OCI-LY1 (cell line): ENCODE measurements around the gene BGN.

ENCODE experiments used
- H2AFZ ChIP-seq: fragments of 200-600 bp; sonication (generic), shearing (Covaris generic); 2 replicates; pipeline ENCODE4 v1.6.0; 2014; ENCODE audit warnings: antibody characterized with exemption, mild to moderate bottlenecking, low read length
- H3F3A ChIP-seq: fragments of 200-600 bp; sonication (generic), shearing (Covaris generic); 2 replicates; pipeline ENCODE4 v1.6.0; 2014; ENCODE audit warnings: mild to moderate bottlenecking, antibody characterized with exemption, low read length, moderate library complexity; ENCODE audit not compliant: insufficient read depth
- H3K27ac ChIP-seq: fragments of 200-600 bp; sonication (generic); 2 replicates; pipeline ENCODE4 v1.5.1; 2014; ENCODE audit warnings: low read length, mixed run types, mild to moderate bottlenecking, low read depth; ENCODE audit not compliant: poor library complexity, severe bottlenecking
- H3K27me3 ChIP-seq: fragments of 200-600 bp; sonication (generic); 2 replicates; pipeline ENCODE4 v1.6.0; 2014; ENCODE audit warnings: antibody characterized with exemption, mild to moderate bottlenecking, low read length, moderate library complexity; ENCODE audit not compliant: insufficient read depth
- H3K36me3 ChIP-seq: fragments of 200-600 bp; sonication (generic); 2 replicates; pipeline ENCODE4 v1.6.1; 2014; ENCODE audit warnings: mild to moderate bottlenecking, antibody characterized with exemption, low read length, moderate library complexity, mixed read lengths; ENCODE audit not compliant: insufficient read depth
- H3K4me1 ChIP-seq: fragments of 200-600 bp; sonication (generic); 2 replicates; pipeline ENCODE4 v1.5.1; 2014; ENCODE audit warnings: mild to moderate bottlenecking, low read length, moderate library complexity; ENCODE audit not compliant: insufficient read depth, severe bottlenecking
- H3K4me2 ChIP-seq: fragments of 200-600 bp; sonication (generic), shearing (Covaris generic); 2 replicates; pipeline ENCODE4 v1.6.1; 2014; ENCODE audit warnings: low read length
- H3K4me3 ChIP-seq: fragments of 200-600 bp; sonication (generic); 2 replicates; pipeline ENCODE4 v1.5.1; 2014; ENCODE audit warnings: low read length, low read depth, mild to moderate bottlenecking, mixed read lengths; ENCODE audit not compliant: poor library complexity, severe bottlenecking
- H3K79me2 ChIP-seq: fragments of 200-600 bp; shearing (Covaris generic); 2 replicates; pipeline ENCODE4 v1.6.1; 2016; ENCODE audit warnings: mixed run types, low read length, mixed read lengths; ENCODE audit not compliant: insufficient read depth
- H3K9ac ChIP-seq: fragments of 200-600 bp; sonication (generic), shearing (Covaris generic); 2 replicates; pipeline ENCODE4 v1.6.1; 2014; ENCODE audit warnings: mild to moderate bottlenecking, low read length, mixed read lengths
- H3K9me2 ChIP-seq: fragments of 200-600 bp; sonication (generic), shearing (Covaris generic); 2 replicates; pipeline ENCODE4 v1.6.1; 2014; ENCODE audit warnings: low read depth, mild to moderate bottlenecking, low read length, mixed read lengths
- H3K9me3 ChIP-seq: fragments of 200-600 bp; shearing (Covaris generic); 2 replicates; pipeline ENCODE4 v1.6.1; 2014; ENCODE audit warnings: low read length, mixed read lengths
- H4K20me1 ChIP-seq: fragments of 200-600 bp; sonication (generic), shearing (Covaris generic); 2 replicates; pipeline ENCODE4 v1.6.0; 2016; ENCODE audit warnings: mild to moderate bottlenecking, low read length; ENCODE audit not compliant: insufficient read depth
- EZH2 ChIP-seq: fragments of 200-600 bp; sonication (generic), shearing (Covaris generic); IDR thresholded peaks from 2 replicates; pipeline ENCODE4 v1.8.0; 2017; ENCODE audit warnings: borderline replicate concordance, mixed run types, mild to moderate bottlenecking, antibody characterized with exemption, low read length, moderate library complexity, mixed read lengths
- TF ChIP-seq, protein P1 (sequence below): fragments of 200-600 bp; sonication (generic), shearing (Covaris generic); IDR thresholded peaks from 2 replicates; pipeline ENCODE4 v1.5.1; 2017; ENCODE audit warnings: mild to moderate bottlenecking, antibody characterized with exemption, low read length, moderate library complexity, mixed read lengths

The BGN gene

DNA sequence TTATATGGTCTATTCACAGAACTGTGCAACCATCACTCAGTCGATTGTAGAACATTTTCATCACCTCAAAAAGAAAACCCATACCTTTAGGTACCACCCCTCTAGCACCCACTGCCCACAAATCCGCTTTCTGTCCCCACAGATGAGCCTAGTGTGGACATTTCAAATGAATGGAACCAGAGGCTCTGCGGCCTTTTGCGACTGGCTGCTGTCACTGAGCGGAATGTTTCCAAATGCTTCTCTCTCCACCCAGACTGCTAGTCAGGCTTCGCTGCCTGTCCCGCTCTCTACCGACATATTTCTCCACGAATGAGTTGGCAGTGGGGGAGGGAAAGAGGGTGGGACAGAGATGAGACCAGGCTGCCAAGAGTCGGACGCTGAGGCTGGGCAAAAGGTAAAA is 1.7 kb upstream of the BGN start:
- TF ChIP-seq, protein P1, sequence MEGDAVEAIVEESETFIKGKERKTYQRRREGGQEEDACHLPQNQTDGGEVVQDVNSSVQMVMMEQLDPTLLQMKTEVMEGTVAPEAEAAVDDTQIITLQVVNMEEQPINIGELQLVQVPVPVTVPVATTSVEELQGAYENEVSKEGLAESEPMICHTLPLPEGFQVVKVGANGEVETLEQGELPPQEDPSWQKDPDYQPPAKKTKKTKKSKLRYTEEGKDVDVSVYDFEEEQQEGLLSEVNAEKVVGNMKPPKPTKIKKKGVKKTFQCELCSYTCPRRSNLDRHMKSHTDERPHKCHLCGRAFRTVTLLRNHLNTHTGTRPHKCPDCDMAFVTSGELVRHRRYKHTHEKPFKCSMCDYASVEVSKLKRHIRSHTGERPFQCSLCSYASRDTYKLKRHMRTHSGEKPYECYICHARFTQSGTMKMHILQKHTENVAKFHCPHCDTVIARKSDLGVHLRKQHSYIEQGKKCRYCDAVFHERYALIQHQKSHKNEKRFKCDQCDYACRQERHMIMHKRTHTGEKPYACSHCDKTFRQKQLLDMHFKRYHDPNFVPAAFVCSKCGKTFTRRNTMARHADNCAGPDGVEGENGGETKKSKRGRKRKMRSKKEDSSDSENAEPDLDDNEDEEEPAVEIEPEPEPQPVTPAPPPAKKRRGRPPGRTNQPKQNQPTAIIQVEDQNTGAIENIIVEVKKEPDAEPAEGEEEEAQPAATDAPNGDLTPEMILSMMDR, result no peak
- no peak for TF ChIP-seq EZH2
- Histone ChIP-seq H3K27me3 (no peaks in the 10 kb centered on the region), H3K4me3 (no peak overlapping the region), H3K79me2 (no peaks in the 10 kb centered on the region), H2AFZ (no peak overlapping the region), H3K9me3 (no peaks in the 10 kb centered on the region), H3K4me1 (no peaks in the 10 kb centered on the region), H3K4me2 (no peak overlapping the region), H3K36me3 (no peaks in the 10 kb centered on the region), H3K9ac (no peak overlapping the region), H4K20me1 (no peaks in the 10 kb centered on the region), H3F3A (no peaks in the 10 kb centered on the region), H3K9me2 (no peaks in the 10 kb centered on the region), H3K27ac (no peak overlapping the region)

- H4K20me1 ChIP-seq, result no peaks in the 10 kb centered on the region
- H3K79me2 ChIP-seq, result no peaks in the 10 kb centered on the region
- no peaks in the 10 kb centered on the region for H3K9me2 ChIP-seq
- no peaks in the 10 kb centered on the region for H3F3A ChIP-seq
- H2AFZ ChIP-seq, result no peak overlapping the region
- H3K27ac ChIP-seq, result no peak overlapping the region
- no peak for TF ChIP-seq EZH2
- no peak overlapping the region for H3K9ac ChIP-seq
- no peak overlapping the region for H3K4me2 ChIP-seq
- no peaks in the 10 kb centered on the region for H3K27me3 ChIP-seq
- no peaks in the 10 kb centered on the region for H3K36me3 ChIP-seq
- H3K4me3 ChIP-seq, result no peak overlapping the region
- no peaks in the 10 kb centered on the region for H3K9me3 ChIP-seq
- no peaks in the 10 kb centered on the region for H3K4me1 ChIP-seq
Observed at GRCh38 chrX:153494061-153494460, 719 bp upstream of the BGN start.

- H3K4me2 ChIP-seq, result no peak overlapping the region
- H3K4me1 ChIP-seq, result no peaks in the 10 kb centered on the region
- H3K4me3 ChIP-seq, result no peak overlapping the region
- no peaks in the 10 kb centered on the region for H3K9me3 ChIP-seq
- H3K79me2 ChIP-seq, result no peaks in the 10 kb centered on the region
- TF ChIP-seq EZH2, result no peak
- TF ChIP-seq, protein P1, result no peak
- no peaks in the 10 kb centered on the region for H4K20me1 ChIP-seq
- no peak overlapping the region for H3K27ac ChIP-seq
- no peaks in the 10 kb centered on the region for H3F3A ChIP-seq
- H2AFZ ChIP-seq, result no peak overlapping the region
- H3K36me3 ChIP-seq, result no peaks in the 10 kb centered on the region
- no peaks in the 10 kb centered on the region for H3K9me2 ChIP-seq
- no peaks in the 10 kb centered on the region for H3K27me3 ChIP-seq
- H3K9ac ChIP-seq, result no peak overlapping the region
Observed at GRCh38 chrX:153495362-153495751, 577 bp downstream of the BGN start.

GRCh38 chrX:153495903-153496589 is 1.3 kb downstream of the BGN start:
- Histone ChIP-seq H3K4me2 (no peak overlapping the region), H2AFZ (no peak overlapping the region), H4K20me1 (no peaks in the 10 kb centered on the region), H3K27me3 (no peaks in the 10 kb centered on the region), H3K79me2 (no peaks in the 10 kb centered on the region), H3K9ac (no peak overlapping the region), H3F3A (no peaks in the 10 kb centered on the region), H3K9me3 (no peaks in the 10 kb centered on the region), H3K9me2 (no peaks in the 10 kb centered on the region), H3K27ac (no peak overlapping the region), H3K4me1 (no peaks in the 10 kb centered on the region), H3K36me3 (no peaks in the 10 kb centered on the region), H3K4me3 (no peak overlapping the region)
- no peak for TF ChIP-seq EZH2
- TF ChIP-seq, protein P1, result no peak
